Measurements from ENCODE around the gene ZNF76.
A peak's percentile ranks its signal among the peaks of the same experiment; 100 is the strongest.

The ZNF76 gene

GRCh38 chr6:35296931-35297600 is 37.5 kb downstream of the ZNF76 start:
- no peak for DNase-seq (ENCODE audit: low read depth)
- TF ChIP-seq CTCF (conservative IDR thresholded peaks at IDR 0.05; ENCODE audit: low read depth, low read length): no peak
- no peak overlapping the region for H3K4me3 ChIP-seq (ENCODE audit: low read depth, low read length)

GRCh38 chr6:35297601-35298481 is 38.3 kb downstream of the ZNF76 start, which contains the start of gene DEF6:
Gene DEF6 (plus strand): TSS chr6:35297818. CDS start chr6:35297857, 39 bp downstream.
- DNase-seq (ENCODE audit: low read depth): peak; percentile 94
- peak; percentile 84 for TF ChIP-seq CTCF (conservative IDR thresholded peaks at IDR 0.05; ENCODE audit: low read depth, low read length)
- peak within 1 kb of the TSS; percentile 51 for H3K4me3 ChIP-seq (ENCODE audit: low read depth, low read length)

DNA sequence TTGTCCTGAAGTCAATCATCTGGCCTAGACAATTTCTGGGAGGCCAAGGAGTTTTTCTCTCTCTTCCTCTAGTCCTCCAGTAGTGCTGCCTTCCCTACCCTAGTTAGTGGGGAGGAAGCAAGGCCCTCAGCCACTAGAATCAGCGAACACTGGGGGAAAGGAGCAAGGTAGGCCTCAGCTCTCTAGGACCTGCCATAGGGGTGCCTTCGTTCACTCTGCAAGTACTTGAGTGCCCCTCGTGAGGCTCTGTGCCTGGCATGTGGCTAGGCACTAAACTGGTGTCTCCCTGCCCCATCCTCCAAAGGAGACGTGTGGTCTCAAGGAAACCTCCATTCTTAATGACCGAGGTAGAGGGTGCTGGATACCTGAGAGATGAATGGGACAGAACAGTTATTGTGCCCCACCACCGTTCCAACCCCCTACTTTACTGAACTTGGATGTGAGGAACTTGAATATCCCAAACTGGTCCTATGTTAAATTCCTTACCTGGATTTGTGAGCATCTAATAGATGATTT is 39.1 kb downstream of the ZNF76 start:
- H3K4me3 ChIP-seq (ENCODE audit: low read depth, low read length): no peak overlapping the region
- TF ChIP-seq CTCF (conservative IDR thresholded peaks at IDR 0.05; ENCODE audit: low read depth, low read length): no peak
- no peak for DNase-seq (ENCODE audit: low read depth)

- no peak overlapping the region for H3K4me3 ChIP-seq (ENCODE audit: low read depth, low read length)
- no peak for TF ChIP-seq CTCF (conservative IDR thresholded peaks at IDR 0.05; ENCODE audit: low read depth, low read length)
- no peak for DNase-seq (ENCODE audit: low read depth)
Measured at GRCh38 chr6:35299674-35300073, 40.1 kb downstream of the ZNF76 start.

- H3K4me3 ChIP-seq (ENCODE audit: low read depth, low read length): no peak overlapping the region
- DNase-seq (ENCODE audit: low read depth): no peak
- TF ChIP-seq CTCF (conservative IDR thresholded peaks at IDR 0.05; ENCODE audit: low read depth, low read length): no peak
Measured at GRCh38 chr6:35300848-35301247, 41.3 kb downstream of the ZNF76 start.

- peak; percentile 35 for DNase-seq (ENCODE audit: low read depth)
- no peak overlapping the region for H3K4me3 ChIP-seq (ENCODE audit: low read depth, low read length)
- no peak for TF ChIP-seq CTCF (conservative IDR thresholded peaks at IDR 0.05; ENCODE audit: low read depth, low read length)
Measured at GRCh38 chr6:35302604-35303241, 43.2 kb downstream of the ZNF76 start.
